ENCODE results near the gene RTN4.
"Not testable (repeated sequence)": the region's sequence is repeated elsewhere in the genome, so short reads cannot be mapped to it uniquely, and the experiment has no call there.

Gene RTN4, protein sequence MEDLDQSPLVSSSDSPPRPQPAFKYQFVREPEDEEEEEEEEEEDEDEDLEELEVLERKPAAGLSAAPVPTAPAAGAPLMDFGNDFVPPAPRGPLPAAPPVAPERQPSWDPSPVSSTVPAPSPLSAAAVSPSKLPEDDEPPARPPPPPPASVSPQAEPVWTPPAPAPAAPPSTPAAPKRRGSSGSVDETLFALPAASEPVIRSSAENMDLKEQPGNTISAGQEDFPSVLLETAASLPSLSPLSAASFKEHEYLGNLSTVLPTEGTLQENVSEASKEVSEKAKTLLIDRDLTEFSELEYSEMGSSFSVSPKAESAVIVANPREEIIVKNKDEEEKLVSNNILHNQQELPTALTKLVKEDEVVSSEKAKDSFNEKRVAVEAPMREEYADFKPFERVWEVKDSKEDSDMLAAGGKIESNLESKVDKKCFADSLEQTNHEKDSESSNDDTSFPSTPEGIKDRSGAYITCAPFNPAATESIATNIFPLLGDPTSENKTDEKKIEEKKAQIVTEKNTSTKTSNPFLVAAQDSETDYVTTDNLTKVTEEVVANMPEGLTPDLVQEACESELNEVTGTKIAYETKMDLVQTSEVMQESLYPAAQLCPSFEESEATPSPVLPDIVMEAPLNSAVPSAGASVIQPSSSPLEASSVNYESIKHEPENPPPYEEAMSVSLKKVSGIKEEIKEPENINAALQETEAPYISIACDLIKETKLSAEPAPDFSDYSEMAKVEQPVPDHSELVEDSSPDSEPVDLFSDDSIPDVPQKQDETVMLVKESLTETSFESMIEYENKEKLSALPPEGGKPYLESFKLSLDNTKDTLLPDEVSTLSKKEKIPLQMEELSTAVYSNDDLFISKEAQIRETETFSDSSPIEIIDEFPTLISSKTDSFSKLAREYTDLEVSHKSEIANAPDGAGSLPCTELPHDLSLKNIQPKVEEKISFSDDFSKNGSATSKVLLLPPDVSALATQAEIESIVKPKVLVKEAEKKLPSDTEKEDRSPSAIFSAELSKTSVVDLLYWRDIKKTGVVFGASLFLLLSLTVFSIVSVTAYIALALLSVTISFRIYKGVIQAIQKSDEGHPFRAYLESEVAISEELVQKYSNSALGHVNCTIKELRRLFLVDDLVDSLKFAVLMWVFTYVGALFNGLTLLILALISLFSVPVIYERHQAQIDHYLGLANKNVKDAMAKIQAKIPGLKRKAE

DNA sequence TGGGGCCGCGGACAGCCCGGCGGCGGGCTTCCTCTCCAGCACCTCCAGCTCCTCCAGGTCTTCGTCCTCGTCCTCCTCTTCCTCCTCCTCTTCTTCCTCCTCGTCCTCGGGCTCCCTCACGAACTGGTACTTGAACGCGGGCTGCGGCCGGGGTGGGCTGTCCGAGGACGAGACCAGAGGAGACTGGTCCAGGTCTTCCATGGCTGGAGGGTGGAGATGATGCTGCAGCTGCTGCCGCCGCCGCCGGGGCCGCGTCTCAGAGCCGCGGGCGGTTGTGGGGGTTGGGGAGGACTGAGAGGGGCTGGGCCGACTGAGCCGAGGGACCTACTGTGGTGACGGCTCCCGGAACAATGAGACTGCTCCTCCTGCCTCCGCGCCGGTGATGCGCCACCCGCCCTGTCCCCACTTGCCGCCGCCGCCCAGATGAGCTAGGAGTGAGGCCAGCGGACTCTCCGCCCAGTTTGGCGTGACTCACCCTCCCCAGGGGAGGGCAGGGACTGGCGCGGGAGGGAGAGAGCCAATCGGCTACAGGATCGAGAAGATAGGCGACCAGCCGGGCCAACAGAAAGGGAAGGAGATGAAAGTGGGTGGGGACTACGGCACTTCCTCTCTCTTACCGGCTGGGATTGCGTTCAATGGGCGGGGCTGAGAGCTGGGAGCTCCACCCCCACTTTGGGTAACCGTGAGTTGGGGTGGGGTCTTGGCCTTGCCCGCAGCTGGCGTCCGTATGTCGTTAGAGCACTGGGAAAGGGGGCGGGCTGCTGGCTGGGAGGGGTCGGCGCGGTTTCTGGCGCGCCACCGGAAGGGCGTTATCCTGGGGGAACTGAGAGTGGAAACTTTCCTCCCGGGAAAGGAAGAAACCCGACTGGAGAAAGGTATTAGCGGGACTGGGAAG is at the start of gene RTN4:
TSS of gene RTN4 (minus strand) at position 352 of the 895 bp plus-strand sequence. CDS start at position 201, 151 bp downstream.
- peak; percentile 98 for DNase-seq

DNA sequence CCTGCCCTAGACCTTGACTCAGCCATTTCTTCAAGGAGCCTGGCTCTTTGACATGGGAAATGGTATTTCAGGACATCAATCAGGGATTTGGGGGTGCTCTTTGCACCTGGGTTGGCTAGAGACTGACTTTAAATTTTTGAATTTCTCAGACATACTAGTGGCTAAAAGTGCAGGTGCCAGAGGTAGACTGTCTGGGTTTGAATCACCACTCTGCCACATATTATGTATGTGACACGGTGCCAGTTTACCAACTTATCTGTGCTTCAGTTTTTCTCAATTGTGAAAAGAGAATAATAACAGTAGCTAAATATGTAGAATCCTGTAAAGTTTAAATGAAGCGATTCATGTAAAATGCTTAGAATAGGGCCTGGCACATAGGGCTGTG is 49.2 kb upstream of the RTN4 start:
- DNase-seq, result no peak

DNA sequence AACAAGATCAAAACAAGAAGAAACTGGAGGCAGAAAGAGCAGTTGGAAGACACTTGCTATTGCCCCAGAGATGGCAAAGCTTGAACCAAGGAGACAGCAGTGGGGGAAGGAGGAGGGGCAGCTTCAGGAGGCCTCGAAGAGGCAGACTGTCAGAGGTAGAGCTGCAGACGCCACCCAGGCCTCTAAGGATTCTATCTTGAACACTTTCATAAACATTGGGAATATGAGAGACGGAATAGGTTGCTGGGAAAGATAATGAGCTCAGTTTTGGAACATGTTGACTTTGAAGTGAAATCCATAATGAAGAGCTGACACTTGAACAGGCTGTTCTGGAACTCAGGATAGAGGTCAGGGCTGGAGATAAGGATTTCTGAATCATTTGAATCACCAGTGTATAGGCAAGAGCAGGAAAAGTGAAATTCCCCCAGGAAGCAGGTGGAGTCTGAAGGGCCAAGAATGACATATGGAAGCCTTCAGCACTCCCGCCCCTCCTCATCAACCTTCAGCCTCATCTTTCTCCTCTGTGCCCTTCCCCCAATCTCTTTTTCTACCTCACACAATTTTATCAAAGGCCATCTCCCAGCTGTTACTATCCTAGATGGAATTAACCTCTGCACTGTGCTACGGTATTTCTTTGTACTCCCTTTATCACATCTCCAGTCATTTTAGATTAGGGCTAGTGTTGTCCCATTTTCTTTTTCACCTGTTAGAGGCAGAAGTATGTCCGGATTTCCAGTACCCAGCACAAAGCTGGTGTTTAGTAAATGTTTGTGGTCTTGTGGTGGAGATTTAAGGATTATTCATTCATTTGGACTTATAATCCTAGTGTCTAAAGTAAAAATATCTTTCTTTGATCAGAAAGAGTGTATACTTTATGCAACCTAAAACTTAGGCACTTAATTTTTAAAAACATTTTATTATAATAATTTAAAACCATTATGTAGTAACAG is 47.5 kb upstream of the RTN4 start:
- DNase-seq, result peak; percentile 65

DNA sequence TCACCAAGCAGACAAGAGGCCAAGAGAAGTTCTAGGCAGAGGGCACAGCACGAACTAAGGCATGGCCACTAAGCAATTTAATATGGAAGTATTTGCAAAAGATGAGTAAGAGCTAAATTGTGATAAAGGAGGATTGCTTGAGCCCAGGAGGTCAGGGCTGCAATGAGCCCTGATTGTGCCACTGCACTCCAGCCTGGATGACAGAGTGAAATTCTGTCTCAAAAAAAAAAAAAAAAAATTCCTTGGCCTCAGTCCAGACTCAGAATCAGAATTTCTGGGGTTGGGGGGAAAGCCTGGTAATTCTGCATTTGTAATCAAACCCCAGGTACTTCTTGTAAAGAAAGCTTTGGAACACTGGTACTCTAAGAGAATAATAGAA is 46.8 kb upstream of the RTN4 start:
- DNase-seq, result peak; percentile 24

DNA sequence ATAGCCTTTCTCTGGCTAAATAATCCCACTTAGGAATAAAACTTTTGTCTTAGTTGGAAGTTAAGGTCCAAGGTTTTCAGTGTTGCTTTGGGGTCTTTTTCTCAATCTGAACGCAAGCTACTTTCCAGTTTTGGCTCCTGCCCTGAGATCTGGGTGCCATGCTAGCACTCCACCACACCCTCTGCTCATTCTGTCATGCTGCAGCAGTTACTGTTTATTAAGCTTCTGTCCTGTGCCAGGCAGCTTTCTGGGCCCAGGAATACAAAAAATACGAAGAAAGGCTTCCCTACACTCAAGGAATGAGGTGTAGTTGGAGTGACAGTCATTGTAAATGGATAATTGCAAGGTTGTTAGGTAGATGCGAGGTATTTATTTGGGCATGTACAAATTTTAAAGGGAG is 46.3 kb upstream of the RTN4 start:
- no peak for DNase-seq

DNA sequence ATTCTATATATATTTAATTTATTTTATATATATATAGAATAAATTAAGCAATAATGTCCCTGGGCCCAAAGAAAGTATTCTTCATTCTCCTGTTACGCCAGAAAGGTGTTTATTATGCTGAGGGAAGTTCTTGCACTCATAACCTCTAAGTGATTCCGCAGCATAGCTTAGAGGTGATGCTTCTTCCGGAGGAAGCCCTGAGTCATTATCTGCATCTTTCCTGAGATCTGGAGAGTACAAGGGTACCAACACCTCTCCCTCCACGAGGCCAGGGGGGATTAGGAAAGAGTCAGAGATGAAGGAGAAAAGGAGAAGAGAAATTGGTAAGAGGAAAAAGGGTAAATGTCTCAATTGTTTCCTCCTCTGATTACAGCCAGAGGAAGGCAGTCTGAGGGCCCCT is 43.1 kb upstream of the RTN4 start:
- DNase-seq, result peak; percentile 89

DNA sequence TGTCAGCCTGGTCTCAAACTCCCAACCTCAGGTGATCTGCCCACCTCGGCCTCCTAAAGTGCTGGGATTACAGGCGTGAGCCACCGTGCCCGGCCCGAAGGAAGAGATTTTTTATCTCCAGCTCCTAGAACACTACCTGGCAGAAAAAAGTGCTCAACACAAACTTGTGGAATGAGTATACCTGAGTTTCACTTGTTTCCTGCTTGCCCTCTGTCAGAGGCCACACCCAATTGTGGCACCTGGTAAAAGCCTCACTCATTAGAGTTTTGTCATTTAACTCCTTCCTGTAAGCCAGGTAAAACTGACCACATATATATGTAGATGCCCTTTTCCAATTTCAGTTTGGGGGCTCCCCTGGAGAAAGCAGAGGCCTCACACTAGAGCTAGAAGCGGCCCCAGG is 42.2 kb upstream of the RTN4 start:
- DNase-seq, result no peak

DNA sequence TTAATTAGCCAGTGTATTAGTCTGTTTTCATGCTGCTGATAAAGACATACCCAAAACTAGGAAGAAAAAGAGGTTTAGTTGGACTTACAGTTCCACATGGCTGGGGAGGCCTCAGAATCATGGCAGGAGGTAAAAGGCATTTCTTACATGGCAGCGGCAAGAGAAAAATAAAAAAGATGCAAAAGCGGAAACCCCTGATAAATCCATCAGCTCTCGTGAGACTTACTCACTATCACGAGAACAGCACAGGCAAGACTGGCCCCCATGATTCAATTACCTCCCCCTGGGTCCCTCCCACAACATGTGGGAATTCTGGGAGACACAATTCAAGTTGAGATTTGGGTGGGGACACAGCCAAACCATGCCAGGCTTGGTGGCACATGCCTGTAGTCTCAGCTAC is 41.4 kb upstream of the RTN4 start:
- DNase-seq, result not testable (repeated sequence)

DNA sequence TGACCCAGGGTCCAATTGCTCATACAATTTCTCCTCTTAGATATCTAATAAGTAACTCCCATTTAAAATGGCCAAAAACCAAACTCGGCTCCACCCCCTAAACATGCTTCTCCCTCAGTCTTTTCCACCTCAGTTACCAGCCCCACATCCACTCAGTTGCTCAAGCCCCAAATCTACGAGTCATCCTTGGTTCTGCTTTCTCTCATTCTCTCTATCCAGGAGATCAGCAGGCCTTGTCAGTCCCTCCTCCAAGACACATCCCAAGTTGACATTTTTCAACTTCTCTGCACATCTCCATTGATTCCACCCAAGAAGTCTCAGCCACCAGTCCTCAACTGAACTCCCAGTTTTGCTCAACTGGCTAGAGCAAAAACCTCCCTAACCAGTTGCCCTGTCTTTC is 40.5 kb upstream of the RTN4 start:
- peak; percentile 67 for DNase-seq

DNA sequence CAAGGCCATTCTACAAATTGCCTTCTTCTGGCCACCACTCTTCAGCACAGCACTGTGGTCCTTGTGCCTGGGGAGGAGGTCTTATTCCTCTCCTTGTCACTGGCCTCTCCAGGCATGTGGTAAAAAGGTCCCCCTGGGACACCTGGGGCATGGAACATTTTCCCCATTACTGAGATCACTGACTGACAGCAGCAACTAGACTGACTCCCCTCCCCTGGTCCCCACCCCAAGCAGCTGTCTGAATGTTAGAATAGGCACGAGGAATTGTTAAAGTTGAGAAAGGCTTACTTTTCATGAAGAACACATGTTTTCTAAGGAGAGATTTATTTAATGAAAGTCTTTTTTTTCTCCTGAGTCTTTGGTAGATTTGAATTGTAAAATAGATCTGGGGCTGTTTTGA is 39.5 kb upstream of the RTN4 start:
- DNase-seq, result no peak

DNA sequence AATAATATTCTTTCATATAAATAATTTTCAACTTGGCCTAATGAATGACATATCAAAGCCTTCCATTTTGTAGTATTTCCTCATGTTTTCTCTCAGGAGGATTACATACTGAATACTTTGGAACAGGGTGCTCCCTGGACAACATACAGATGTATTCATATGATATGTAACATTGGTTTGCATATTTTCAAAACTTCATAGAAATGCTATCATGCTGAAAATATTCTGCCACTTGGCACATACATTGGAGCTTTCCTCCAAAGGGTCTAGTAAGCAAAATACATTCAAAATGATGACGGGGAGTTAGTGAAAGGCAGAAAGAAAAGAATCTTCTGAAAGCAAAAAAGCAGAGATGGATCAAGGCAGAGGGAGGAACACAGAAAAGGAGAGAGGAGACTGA is 38.1 kb upstream of the RTN4 start:
- DNase-seq, result no peak

DNA sequence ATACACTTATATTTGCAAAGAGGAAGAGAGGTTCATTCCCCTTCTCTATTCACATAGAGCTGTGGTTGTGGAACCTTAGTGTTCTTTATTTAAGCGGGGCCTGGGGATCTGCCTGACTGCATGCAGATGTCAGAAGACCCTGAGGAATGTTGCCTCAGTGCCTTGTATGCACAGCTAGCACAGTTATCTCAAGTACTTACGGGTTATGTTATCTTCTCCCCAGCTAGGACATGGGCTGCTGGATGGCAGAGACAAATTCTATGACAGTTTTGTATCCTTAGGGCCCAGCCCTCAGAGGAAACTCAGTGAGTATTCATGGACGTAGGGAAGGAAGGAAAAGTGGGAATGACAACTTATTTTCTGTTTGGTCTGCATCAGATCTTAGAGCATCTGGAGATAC is 37.7 kb upstream of the RTN4 start:
- no peak for DNase-seq

DNA sequence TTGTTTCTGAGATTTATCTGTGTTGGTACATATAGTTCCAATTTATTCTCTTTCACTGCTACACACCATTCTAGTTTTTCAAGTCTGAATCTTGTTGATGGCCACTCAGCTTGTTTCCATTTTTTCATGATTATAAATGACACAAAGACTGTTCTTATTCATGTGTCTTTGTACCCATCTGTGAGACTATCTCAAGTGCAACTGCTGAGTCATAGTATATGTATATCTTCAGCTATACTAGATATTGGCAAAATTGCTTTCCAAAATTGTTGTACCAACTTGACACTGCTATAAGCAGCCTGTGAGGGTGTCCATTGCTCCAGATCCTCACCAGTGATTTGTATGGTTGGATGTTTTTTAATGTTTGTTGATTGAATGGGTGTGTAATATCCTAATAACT is 37.2 kb upstream of the RTN4 start:
- DNase-seq, result no peak

DNA sequence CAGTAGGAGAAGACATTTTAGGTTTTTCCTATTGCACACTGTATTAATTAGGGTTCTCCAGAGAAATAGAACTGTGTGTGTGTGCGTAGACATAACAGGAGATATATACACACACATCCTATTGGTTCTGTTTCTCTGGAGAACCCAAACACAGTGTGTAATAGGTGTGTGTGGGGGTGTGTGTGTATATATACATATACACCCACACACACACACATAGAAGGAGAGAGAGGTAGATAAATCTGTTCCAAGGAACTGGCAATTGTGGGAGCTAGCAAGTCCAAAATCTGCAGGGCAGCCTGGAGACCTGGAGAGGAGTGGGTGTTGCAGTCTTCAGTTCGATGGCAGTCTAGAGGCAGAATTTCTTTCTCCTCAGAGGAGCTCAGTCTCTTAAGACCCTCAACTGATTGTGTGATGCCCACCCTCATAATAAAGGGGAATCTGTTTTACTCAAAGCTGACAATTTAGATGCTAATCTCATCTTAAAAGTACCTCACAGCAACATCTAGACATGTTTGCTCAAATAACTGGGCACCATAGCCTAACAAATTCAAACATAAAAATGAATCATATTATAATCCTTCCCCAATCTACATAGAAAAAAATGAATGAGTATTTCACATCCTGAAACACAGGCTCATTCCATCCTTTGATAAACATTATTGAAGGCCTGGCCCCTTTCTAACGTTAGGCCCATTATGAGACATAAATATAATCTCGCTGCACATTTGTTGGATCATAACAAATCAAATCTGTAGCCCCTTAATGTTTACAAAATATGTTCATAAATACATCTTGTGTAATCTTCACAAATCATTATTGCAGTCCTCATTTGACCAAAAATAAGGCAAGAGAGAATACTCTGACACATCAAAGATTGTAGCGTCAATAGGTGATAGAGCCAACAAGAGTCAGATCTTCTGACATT is 35.1 kb upstream of the RTN4 start:
- no peak for DNase-seq

DNA sequence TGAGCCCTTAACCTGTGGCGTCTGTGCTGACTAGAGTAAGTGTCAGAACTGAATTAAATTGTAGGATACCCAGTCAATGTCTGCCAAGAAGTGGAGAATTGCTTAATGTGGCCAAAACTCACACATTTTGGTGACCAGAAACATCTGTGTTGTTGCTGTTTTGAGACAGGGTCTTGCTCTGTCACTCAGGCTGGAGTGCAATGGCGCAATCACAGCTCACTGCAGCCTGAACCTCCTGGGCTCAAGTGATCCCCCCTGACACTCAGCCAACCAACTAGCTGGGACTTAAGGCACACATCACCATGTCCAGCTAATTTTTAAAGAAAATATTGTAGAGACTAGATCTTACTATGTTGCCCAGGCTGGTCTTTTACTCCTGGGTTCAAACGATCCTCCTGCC is 34.4 kb upstream of the RTN4 start:
- no peak for DNase-seq

DNA sequence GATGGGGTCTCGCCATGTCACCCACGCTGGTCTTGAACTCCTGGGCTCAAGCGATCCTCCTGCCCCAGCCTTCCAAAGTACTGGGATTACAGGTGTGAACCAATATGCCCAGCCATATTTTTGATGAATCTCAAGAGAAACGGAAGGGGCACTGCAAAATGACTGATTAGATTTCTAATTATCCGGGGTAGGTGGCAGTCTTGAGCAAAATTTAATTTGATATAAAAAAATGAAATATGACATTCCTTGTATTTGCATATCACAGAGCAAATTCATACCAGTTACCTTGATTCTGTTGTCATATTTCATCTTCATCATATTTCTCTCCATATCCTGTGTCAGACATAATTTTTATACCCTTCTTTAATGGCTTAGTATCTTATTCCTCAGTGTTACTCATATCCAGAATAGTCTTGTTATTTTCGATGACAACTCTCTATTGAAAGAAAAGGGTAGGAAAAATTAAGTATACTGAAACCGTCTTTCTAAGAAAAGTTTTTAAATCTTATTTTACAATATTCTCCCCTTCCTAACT is 30.0 kb upstream of the RTN4 start:
- DNase-seq, result no peak

DNA sequence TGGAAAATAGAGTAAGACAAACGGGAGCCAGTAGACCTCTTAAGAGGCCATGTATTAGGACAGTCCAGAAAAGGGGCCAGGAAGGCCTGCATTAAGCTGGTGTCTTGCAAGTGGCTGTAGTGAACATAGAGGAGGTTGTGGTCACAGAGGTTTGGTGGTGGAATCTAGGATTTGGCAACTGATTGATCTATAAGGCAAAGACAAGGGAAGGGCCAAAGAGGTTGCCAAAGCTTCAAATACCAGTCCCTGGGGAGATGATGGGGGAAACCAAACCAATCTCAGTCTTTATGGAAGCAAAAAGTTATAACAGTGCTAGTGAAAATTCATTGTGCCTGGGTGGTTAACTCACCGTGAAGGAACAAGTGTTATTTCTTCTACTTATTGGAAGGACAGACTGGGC is 28.7 kb upstream of the RTN4 start:
- DNase-seq, result no peak

DNA sequence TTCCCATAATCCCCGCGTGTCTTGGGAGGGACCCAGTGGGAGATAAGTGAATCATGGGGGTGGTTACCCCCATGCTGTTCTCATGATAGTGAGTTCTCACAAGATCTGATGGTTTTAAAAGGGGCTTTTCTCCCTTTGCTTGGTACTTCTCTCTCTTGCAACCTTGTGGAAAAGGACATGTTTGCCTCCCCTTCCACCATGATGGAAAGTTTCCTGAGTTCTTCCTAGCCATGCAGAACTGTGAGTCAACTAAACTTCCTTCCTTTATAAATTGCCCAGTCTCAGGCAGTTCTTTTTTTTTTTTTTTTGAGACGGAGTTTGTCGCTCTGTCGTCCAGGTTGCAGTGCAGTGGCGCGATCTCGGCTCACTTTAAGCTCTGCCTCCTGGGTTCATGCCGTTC is 26.5 kb upstream of the RTN4 start:
- no peak for DNase-seq

DNA sequence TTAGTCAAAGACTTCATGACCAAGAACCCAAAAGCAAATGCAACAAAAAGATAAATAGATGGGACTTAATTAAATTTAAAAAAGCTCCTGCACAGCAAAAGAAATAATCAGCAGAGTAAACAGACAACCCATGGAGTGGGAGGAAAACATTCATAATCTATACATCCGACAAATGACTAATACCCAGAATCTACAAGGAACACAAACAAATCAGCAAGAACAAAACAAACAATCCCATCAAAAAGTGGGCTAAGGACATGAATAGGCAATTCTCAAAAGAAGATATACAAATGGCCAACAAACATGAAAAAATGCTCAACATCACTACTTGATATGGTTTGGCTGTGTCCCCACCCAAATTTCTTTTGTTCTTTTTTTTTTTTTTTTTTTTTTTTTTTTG is 25.8 kb upstream of the RTN4 start:
- not testable (repeated sequence) for DNase-seq

Measured in NCI-H226 (cell line).